ENCODE data around the gene FOXN3. TPM values are rescaled to one million over a fixed set of nuclear protein-coding genes. Genes with fewer than 3 reads are reported as not detected.

Gene FOXN3
- polyA plus RNA-seq, 1 experiment: 46.5 TPM

GRCh38 chr14:89128311-89129026 lies 288.6 kb downstream of the FOXN3 start:
- POLR2A ChIA-PET: no interaction called here
- H3K9me3 ChIP-seq (ENCODE audit: control insufficient read depth, insufficient read depth, low read length): no peaks in the 10 kb centered on the region
- H3K27me3 ChIP-seq (ENCODE audit: control insufficient read depth, insufficient read depth, low read length): no peaks in the 10 kb centered on the region
- DNase-seq (ENCODE audit: low read depth, low spot score): no peak
- no peak overlapping the region for H3K27ac ChIP-seq (ENCODE audit: low read depth, low read length)
- no peak overlapping the region for H3K4me3 ChIP-seq (ENCODE audit: low read depth, low read length)
- TF ChIP-seq, protein P1, sequence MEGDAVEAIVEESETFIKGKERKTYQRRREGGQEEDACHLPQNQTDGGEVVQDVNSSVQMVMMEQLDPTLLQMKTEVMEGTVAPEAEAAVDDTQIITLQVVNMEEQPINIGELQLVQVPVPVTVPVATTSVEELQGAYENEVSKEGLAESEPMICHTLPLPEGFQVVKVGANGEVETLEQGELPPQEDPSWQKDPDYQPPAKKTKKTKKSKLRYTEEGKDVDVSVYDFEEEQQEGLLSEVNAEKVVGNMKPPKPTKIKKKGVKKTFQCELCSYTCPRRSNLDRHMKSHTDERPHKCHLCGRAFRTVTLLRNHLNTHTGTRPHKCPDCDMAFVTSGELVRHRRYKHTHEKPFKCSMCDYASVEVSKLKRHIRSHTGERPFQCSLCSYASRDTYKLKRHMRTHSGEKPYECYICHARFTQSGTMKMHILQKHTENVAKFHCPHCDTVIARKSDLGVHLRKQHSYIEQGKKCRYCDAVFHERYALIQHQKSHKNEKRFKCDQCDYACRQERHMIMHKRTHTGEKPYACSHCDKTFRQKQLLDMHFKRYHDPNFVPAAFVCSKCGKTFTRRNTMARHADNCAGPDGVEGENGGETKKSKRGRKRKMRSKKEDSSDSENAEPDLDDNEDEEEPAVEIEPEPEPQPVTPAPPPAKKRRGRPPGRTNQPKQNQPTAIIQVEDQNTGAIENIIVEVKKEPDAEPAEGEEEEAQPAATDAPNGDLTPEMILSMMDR (IDR thresholded peaks at IDR 0.05; ENCODE audit: low read depth, low read length): no peak
- CTCF ChIA-PET: interaction anchor here (0.7 kb wide), 1 partner anchor 50 kb away, joined by 3 read pairs; no protein-coding TSS in a partner anchor

- CTCF ChIA-PET: no interaction called here
- H3K27me3 ChIP-seq (ENCODE audit: control insufficient read depth, insufficient read depth, low read length): peaks cover 5% of the 10 kb centered on the region
- TF ChIP-seq, protein P1 (IDR thresholded peaks at IDR 0.05; ENCODE audit: low read depth, low read length): no peak
- H3K9me3 ChIP-seq (ENCODE audit: control insufficient read depth, insufficient read depth, low read length): no peaks in the 10 kb centered on the region
- DNase-seq (ENCODE audit: low read depth, low spot score): no peak
- no peak overlapping the region for H3K4me3 ChIP-seq (ENCODE audit: low read depth, low read length)
- POLR2A ChIA-PET: no interaction called here
- H3K27ac ChIP-seq (ENCODE audit: low read depth, low read length): no peak overlapping the region
These were observed 290.6 kb downstream of the FOXN3 start for GRCh38 chr14:89126461-89126860.

- H3K27me3 ChIP-seq (ENCODE audit: control insufficient read depth, insufficient read depth, low read length): peaks cover 7% of the 10 kb centered on the region
- no peak overlapping the region for H3K4me3 ChIP-seq (ENCODE audit: low read depth, low read length)
- no peak for DNase-seq (ENCODE audit: low read depth, low spot score)
- TF ChIP-seq, protein P1 (IDR thresholded peaks at IDR 0.05; ENCODE audit: low read depth, low read length): no peak
- H3K27ac ChIP-seq (ENCODE audit: low read depth, low read length): no peak overlapping the region
- ChIA-PET CTCF (no interaction called here), POLR2A (no interaction called here)
- H3K9me3 ChIP-seq (ENCODE audit: control insufficient read depth, insufficient read depth, low read length): no peaks in the 10 kb centered on the region
These were observed 291.8 kb downstream of the FOXN3 start for GRCh38 chr14:89125216-89125615.

GRCh38 chr14:89123851-89124250 lies 293.2 kb downstream of the FOXN3 start:
- Histone ChIP-seq H3K4me3 (ENCODE audit: low read depth, low read length) (no peak overlapping the region), H3K9me3 (ENCODE audit: control insufficient read depth, insufficient read depth, low read length) (no peaks in the 10 kb centered on the region), H3K27ac (ENCODE audit: low read depth, low read length) (no peak overlapping the region), H3K27me3 (ENCODE audit: control insufficient read depth, insufficient read depth, low read length) (peaks cover 7% of the 10 kb centered on the region)
- POLR2A ChIA-PET: no interaction called here
- TF ChIP-seq, protein P1 (IDR thresholded peaks at IDR 0.05; ENCODE audit: low read depth, low read length): no peak
- DNase-seq (ENCODE audit: low read depth, low spot score): no peak
- CTCF ChIA-PET: no interaction called here

GRCh38 chr14:89123215-89123614 lies 293.8 kb downstream of the FOXN3 start:
- Histone ChIP-seq H3K27me3 (ENCODE audit: control insufficient read depth, insufficient read depth, low read length) (peaks cover 9% of the 10 kb centered on the region), H3K9me3 (ENCODE audit: control insufficient read depth, insufficient read depth, low read length) (no peaks in the 10 kb centered on the region), H3K27ac (ENCODE audit: low read depth, low read length) (no peak overlapping the region), H3K4me3 (ENCODE audit: low read depth, low read length) (no peak overlapping the region)
- ChIA-PET CTCF (no interaction called here), POLR2A (no interaction called here)
- TF ChIP-seq, protein P1 (IDR thresholded peaks at IDR 0.05; ENCODE audit: low read depth, low read length): no peak
- no peak for DNase-seq (ENCODE audit: low read depth, low spot score)
